GM19351 (cell line): ENCODE measurements around the gene TPD52L2.
"Not testable (repeated sequence)": the region's sequence is repeated elsewhere in the genome, so short reads cannot be mapped to it uniquely, and the experiment has no call there.

Source experiments
- ATAC-seq: cut with Tn5 transposase; IDR thresholded peaks from one replicate; pipeline ENCODE4 v1.9.1; 2021; ENCODE audit warnings: mild to moderate bottlenecking, moderate library complexity; ENCODE audit not compliant: unreplicated experiment

The TPD52L2 gene

GRCh38 chr20:63878899-63879663, 14.0 kb downstream of the TPD52L2 start:
- ATAC-seq: no peak

- ATAC-seq: not testable (repeated sequence)
Measured at GRCh38 chr20:63880901-63881300, 15.8 kb downstream of the TPD52L2 start.

GRCh38 chr20:63881451-63882226, 16.6 kb downstream of the TPD52L2 start:
- no peak for ATAC-seq

- no peak for ATAC-seq
Measured at GRCh38 chr20:63882257-63883200, 17.5 kb downstream of the TPD52L2 start.

GRCh38 chr20:63883201-63883593, 18.1 kb downstream of the TPD52L2 start:
- ATAC-seq: no peak

- ATAC-seq: no peak
Measured at GRCh38 chr20:63884506-63885263, 19.6 kb downstream of the TPD52L2 start.

- no peak for ATAC-seq
Measured at GRCh38 chr20:63885264-63886053, 20.4 kb downstream of the TPD52L2 start.

GRCh38 chr20:63886054-63886419, 21.0 kb downstream of the TPD52L2 start:
- ATAC-seq: no peak

- ATAC-seq: no peak
Measured at GRCh38 chr20:63886921-63887320, 21.9 kb downstream of the TPD52L2 start.

GRCh38 chr20:63889241-63890200, 24.5 kb downstream of the TPD52L2 start:
- no peak for ATAC-seq

- no peak for ATAC-seq
Measured at GRCh38 chr20:63890201-63890576, 25.1 kb downstream of the TPD52L2 start.

- ATAC-seq: no peak
Measured at GRCh38 chr20:63890616-63891015, 25.5 kb downstream of the TPD52L2 start.

- no peak for ATAC-seq
Measured at GRCh38 chr20:63891061-63892002, 26.3 kb downstream of the TPD52L2 start.

GRCh38 chr20:63892402-63892801, 27.3 kb downstream of the TPD52L2 start:
- ATAC-seq: no peak

- no peak for ATAC-seq
Measured at GRCh38 chr20:63893999-63894357, 28.9 kb downstream of the TPD52L2 start.

- ATAC-seq: peak; percentile 83
Measured at GRCh38 chr20:63894358-63895201, 29.5 kb downstream of the TPD52L2 start, which contains the start of gene DNAJC5. TSS of gene DNAJC5 (plus strand) at chr20:63895126. CDS start at chr20:63928346, 33,220 bp downstream.
